ENCODE results near the gene VHLL.

DNA sequence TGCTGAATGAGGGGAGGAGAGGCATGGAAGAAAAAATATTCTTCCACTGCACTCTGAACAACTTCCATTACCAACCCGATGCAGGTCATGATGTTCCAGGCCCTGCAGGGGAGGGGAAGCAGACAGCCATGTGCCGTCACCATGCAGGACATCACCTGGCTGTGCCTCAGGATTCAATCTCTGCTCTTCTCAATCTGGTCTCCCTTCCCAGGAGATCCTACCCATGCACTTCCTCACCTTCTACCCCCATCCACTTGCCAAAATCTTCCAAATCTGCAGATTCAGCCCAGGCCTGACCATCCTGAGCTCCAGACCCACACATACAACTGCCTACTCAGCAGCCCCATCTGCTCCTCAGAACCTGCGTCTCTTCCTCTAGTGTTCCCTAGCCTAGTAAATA, 45.5 kb downstream of the VHLL start:
- TF ChIP-seq, protein P1, sequence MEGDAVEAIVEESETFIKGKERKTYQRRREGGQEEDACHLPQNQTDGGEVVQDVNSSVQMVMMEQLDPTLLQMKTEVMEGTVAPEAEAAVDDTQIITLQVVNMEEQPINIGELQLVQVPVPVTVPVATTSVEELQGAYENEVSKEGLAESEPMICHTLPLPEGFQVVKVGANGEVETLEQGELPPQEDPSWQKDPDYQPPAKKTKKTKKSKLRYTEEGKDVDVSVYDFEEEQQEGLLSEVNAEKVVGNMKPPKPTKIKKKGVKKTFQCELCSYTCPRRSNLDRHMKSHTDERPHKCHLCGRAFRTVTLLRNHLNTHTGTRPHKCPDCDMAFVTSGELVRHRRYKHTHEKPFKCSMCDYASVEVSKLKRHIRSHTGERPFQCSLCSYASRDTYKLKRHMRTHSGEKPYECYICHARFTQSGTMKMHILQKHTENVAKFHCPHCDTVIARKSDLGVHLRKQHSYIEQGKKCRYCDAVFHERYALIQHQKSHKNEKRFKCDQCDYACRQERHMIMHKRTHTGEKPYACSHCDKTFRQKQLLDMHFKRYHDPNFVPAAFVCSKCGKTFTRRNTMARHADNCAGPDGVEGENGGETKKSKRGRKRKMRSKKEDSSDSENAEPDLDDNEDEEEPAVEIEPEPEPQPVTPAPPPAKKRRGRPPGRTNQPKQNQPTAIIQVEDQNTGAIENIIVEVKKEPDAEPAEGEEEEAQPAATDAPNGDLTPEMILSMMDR (IDR thresholded peaks at IDR 0.05; ENCODE audit: low read depth, low read length, missing input control): no peak
- TF ChIP-seq REST (IDR thresholded peaks at IDR 0.05): no peak
- TF ChIP-seq JUND (IDR thresholded peaks at IDR 0.05): no peak
- TF ChIP-seq EGR1 (IDR thresholded peaks at IDR 0.05; ENCODE audit: low read depth in 2 of 2): no peak
- TF ChIP-seq YY1 (IDR thresholded peaks at IDR 0.05): no peak
- TF ChIP-seq, protein P2, sequence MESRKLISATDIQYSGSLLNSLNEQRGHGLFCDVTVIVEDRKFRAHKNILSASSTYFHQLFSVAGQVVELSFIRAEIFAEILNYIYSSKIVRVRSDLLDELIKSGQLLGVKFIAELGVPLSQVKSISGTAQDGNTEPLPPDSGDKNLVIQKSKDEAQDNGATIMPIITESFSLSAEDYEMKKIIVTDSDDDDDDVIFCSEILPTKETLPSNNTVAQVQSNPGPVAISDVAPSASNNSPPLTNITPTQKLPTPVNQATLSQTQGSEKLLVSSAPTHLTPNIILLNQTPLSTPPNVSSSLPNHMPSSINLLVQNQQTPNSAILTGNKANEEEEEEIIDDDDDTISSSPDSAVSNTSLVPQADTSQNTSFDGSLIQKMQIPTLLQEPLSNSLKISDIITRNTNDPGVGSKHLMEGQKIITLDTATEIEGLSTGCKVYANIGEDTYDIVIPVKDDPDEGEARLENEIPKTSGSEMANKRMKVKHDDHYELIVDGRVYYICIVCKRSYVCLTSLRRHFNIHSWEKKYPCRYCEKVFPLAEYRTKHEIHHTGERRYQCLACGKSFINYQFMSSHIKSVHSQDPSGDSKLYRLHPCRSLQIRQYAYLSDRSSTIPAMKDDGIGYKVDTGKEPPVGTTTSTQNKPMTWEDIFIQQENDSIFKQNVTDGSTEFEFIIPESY (IDR thresholded peaks at IDR 0.05): no peak
